HCT116 (cell line): Measurements from ENCODE around the gene RBM33. TPM values are rescaled to one million over a fixed set of nuclear protein-coding genes. Genes with fewer than 3 reads are reported as not detected.

Source experiments
- ATAC-seq: fragments of 200-7000 bp; cut with Tn5 transposase; 2 replicates; pipeline ENCODE4 v1.9.1; 2020; ENCODE audit warnings: mild to moderate bottlenecking, moderate library complexity
- BruUV-seq: library from RNA; stranded (reverse); fragments of 400-500 nt; replicated peaks from 2 replicates; lab custom pipeline; 2021; lab: Mats Ljungman, UMichigan
- CTCF ChIA-PET: fragments of 300-600 bp; sonication (Branson Sonifier 250); formaldehyde crosslinking; loops from one replicate; lab custom pipeline; 2021; ENCODE audit warnings: antibody characterized with exemption; lab: Charles Lee
- POLR2A ChIA-PET: fragments of 300-600, 350-600 bp; sonication (Branson Sonifier 250); formaldehyde crosslinking; loops from one replicate; lab custom pipeline; 2021; ENCODE audit warnings: antibody characterized with exemption; lab: Charles Lee
- RAD21 ChIA-PET, 2 experiments: fragments of 300-600 bp; sonication (Branson Sonifier 250); formaldehyde crosslinking; loops; one replicate each; lab custom pipeline; 2023; ENCODE audit warnings: low total read pairs in 2 of 2; ENCODE audit not compliant: uncharacterized antibody in 2 of 2, unreplicated experiment in 2 of 2, low non-redundant PET in 1 of 2; lab: Charles Lee
- DNase-seq: peaks from one replicate; pipeline ENCODE4 v3.0.0-alpha.2; 2010; ENCODE audit warnings: low read depth, low spot score
- H2AFZ ChIP-seq: fragments of 200-600 bp; shearing (Covaris generic), sonication (generic); 2 replicates; pipeline ENCODE4 v1.6.1; 2017; ENCODE audit warnings: low read depth, mixed run types, mixed read lengths, antibody characterized with exemption, low read length; ENCODE audit not compliant: poor library complexity, severe bottlenecking
- H3K27ac ChIP-seq: 2 replicates; pipeline ENCODE4 v1.5.1; 2012; ENCODE audit warnings: low read depth, low read length
- H3K27me3 ChIP-seq: fragments of 200-600 bp; sonication (generic); 2 replicates; pipeline ENCODE4 v1.6.1; 2016; ENCODE audit warnings: mixed run types, low read length, mixed read lengths; ENCODE audit not compliant: insufficient read depth
- H3K36me3 ChIP-seq, 2 experiments: fragments of 200-500 bp in 1 of 2; fragments of 200-600 bp in 1 of 2; sonication (Bioruptor generic) in 1 of 2; sonication (generic) in 1 of 2; 2 replicates each; pipeline versions ENCODE4 v1.5.1 to v1.6.1; 2014 to 2016; ENCODE audit warnings: low read length in 2 of 2, inconsistent platforms in 1 of 2, mixed read lengths in 1 of 2, mixed run types in 1 of 2; ENCODE audit not compliant: insufficient read depth in 2 of 2, control insufficient read depth in 1 of 2
- H3K4me1 ChIP-seq, 2 experiments: fragments of 200-600 bp in 1 of 2; sonication (generic) in 1 of 2; 2 replicates each; pipeline versions ENCODE4 v1.5.1 to v1.6.1; 2012 to 2017; ENCODE audit warnings: low read length in 2 of 2, inconsistent platforms in 1 of 2, mild to moderate bottlenecking in 1 of 2, mixed read lengths in 1 of 2, mixed run types in 1 of 2, moderate library complexity in 1 of 2; ENCODE audit not compliant: insufficient read depth in 2 of 2, control insufficient read depth in 1 of 2
- H3K4me2 ChIP-seq: fragments of 200-600 bp; sonication (generic); 2 replicates; pipeline ENCODE4 v1.6.1; 2017; ENCODE audit warnings: mixed run types, low read length, mixed read lengths
- H3K4me3 ChIP-seq, 2 experiments: fragments of 200-600 bp in 1 of 2; sonication (generic) in 1 of 2; replicated peaks in 1 of 2; 2 replicates each; pipeline ENCODE4 v1.5.1; 2011 to 2016; ENCODE audit warnings: low read length in 2 of 2, control low read depth in 1 of 2, low read depth in 1 of 2, mild to moderate bottlenecking in 1 of 2, mixed read lengths in 1 of 2, mixed run types in 1 of 2
- H3K79me2 ChIP-seq: fragments of 200-600 bp; sonication (generic); 2 replicates; pipeline ENCODE4 v1.6.1; 2017; ENCODE audit warnings: mild to moderate bottlenecking, mixed run types, low read length, moderate library complexity, mixed read lengths; ENCODE audit not compliant: insufficient read depth
- H3K9ac ChIP-seq: fragments of 200-600 bp; sonication (generic); 2 replicates; pipeline ENCODE4 v1.6.1; 2016; ENCODE audit warnings: low read length, mixed read lengths
- H3K9me2 ChIP-seq: fragments of 200-600 bp; sonication (generic), shearing (Covaris generic); 2 replicates; pipeline ENCODE4 v1.6.1; 2017; ENCODE audit warnings: mixed run types, mild to moderate bottlenecking, moderate library complexity; ENCODE audit not compliant: insufficient read depth
- H3K9me3 ChIP-seq, 2 experiments: fragments of 200-500 bp in 1 of 2; fragments of 200-600 bp in 1 of 2; sonication (Bioruptor generic) in 1 of 2; sonication (generic) in 1 of 2; 2 replicates each; pipeline ENCODE4 v1.6.1; 2014 to 2017; ENCODE audit warnings: low read length in 2 of 2, mixed read lengths in 2 of 2, inconsistent platforms in 1 of 2, low read depth in 1 of 2, mild to moderate bottlenecking in 1 of 2, mixed run types in 1 of 2, moderate library complexity in 1 of 2; ENCODE audit not compliant: control insufficient read depth in 1 of 2, insufficient read depth in 1 of 2
- H4K20me1 ChIP-seq: fragments of 200-600 bp; sonication (generic), shearing (Covaris generic); 2 replicates; pipeline ENCODE4 v1.6.1; 2017; ENCODE audit warnings: mixed run types, mild to moderate bottlenecking, moderate library complexity; ENCODE audit not compliant: insufficient read depth
- CEBPB ChIP-seq: IDR thresholded peaks from 2 replicates; pipeline ENCODE4 v1.6.1; 2012; ENCODE audit warnings: low read depth
- EZH2 ChIP-seq: fragments of 200-600 bp; sonication (generic); IDR thresholded peaks from 2 replicates; pipeline ENCODE4 v1.6.1; 2017; ENCODE audit warnings: antibody characterized with exemption, mixed run types
- FOSL1 ChIP-seq: IDR thresholded peaks from 2 replicates; pipeline ENCODE4 v1.6.1; 2012; ENCODE audit warnings: low read depth
- SIN3A ChIP-seq: IDR thresholded peaks from 2 replicates; pipeline ENCODE4 v1.6.1; 2012; ENCODE audit warnings: low read depth
- SP1 ChIP-seq: IDR thresholded peaks from 2 replicates; pipeline ENCODE4 v1.6.1; 2012; ENCODE audit warnings: low read depth
- SRF ChIP-seq: IDR thresholded peaks from 2 replicates; pipeline ENCODE4 v1.6.1; 2012; ENCODE audit warnings: low read depth
- YY1 ChIP-seq: IDR thresholded peaks from 2 replicates; pipeline ENCODE4 v1.6.1; 2011; ENCODE audit warnings: low read length, low read depth, moderate library complexity, mild to moderate bottlenecking; ENCODE audit not compliant: insufficient replicate concordance; ENCODE audit errors: extremely low read depth
- ZBTB33 ChIP-seq: IDR thresholded peaks from 2 replicates; pipeline ENCODE4 v1.6.1; 2011; ENCODE audit warnings: mild to moderate bottlenecking, low read length, moderate library complexity; ENCODE audit not compliant: insufficient replicate concordance; ENCODE audit errors: extremely low read depth
- ZFX ChIP-seq: fragments of 450-650 bp; IDR thresholded peaks from 2 replicates; pipeline ENCODE4 v1.6.1; 2017
- ZNF274 ChIP-seq: fragments of 200-500 bp; sonication (Bioruptor generic); IDR thresholded peaks from 2 replicates; pipeline ENCODE4 v1.6.1; 2014; ENCODE audit warnings: mild to moderate bottlenecking, low read depth, low read length, inconsistent platforms
- intact Hi-C: fragments of 100-400 bp; cut with micrococcal nuclease; formaldehyde crosslinking; loops from 2 replicates; pipeline ENCODE4 v1.10.0; 2022
- total RNA-seq: library from RNA; stranded (reverse); gene quantifications from one replicate; pipeline ENCODE4 v1.2.1, GENCODE V29; 2021; ENCODE audit not compliant: unreplicated experiment
- TF ChIP-seq, protein P1 (sequence below): IDR thresholded peaks from 2 replicates; pipeline ENCODE4 v1.6.1; 2012
- TF ChIP-seq, protein P2 (sequence below), 3 experiments: fragments of 200-600 bp in 1 of 3; sonication (generic) in 1 of 3; IDR thresholded peaks in 2 of 3; conservative IDR thresholded peaks in 1 of 3; 2 replicates each; pipeline ENCODE4 v1.5.1; 2012 to 2017; ENCODE audit warnings: low read depth in 2 of 3, low read length in 2 of 3, antibody characterized with exemption in 1 of 3, borderline replicate concordance in 1 of 3, control low read depth in 1 of 3, mild to moderate bottlenecking in 1 of 3, mixed read lengths in 1 of 3, mixed run types in 1 of 3, moderate library complexity in 1 of 3; ENCODE audit not compliant: insufficient read depth in 1 of 3
- TF ChIP-seq, protein P3 (sequence below): IDR thresholded peaks from 2 replicates; pipeline ENCODE4 v1.6.1; 2012; ENCODE audit warnings: low read depth

Gene RBM33
- total RNA-seq, 1 experiment from 2014 or later: 64.3 TPM

DNA sequence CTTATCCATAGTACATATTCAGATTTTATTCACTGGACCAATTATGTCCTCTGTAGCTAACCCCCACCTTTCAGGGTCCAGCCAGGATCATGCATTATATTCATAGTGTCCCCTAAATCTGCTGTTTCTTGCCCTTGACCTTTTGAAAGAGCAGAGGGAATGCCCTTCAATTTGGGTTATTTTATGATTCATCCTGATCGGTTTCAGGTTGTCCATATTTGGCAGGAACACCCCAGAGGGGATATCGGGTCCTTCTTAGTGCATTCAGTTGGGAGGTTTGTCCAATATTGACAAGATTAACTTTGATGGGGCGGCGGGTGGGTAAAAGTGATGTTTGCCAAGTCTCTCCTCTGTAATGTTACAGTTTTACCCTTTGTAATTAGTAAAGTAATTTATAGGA is 106.9 kb downstream of the RBM33 start:
- ChIA-PET CTCF (no interaction called here), RAD21 (no interaction called here), POLR2A (no interaction called here)
- Histone ChIP-seq H3K9ac (no peak overlapping the region), H3K4me2 (no peak overlapping the region), H4K20me1 (0 out of 2 replicates have a peak, but pooled peaks cover 3% of the 10 kb centered on the region), H3K36me3 (0 out of 4 replicates have a peak, but pooled peaks cover 0 to under 1% of the 10 kb centered on the region in 2 experiments), H3K79me2 (peaks cover 89% of the 10 kb centered on the region), H3K4me3 (no peak overlapping the region), H3K4me1 (no peaks in the 10 kb centered on the region), H2AFZ (no peak overlapping the region), H3K27me3 (no peaks in the 10 kb centered on the region), H3K9me3 (no peaks in the 10 kb centered on the region), H3K27ac (no peak overlapping the region), H3K9me2 (no peaks in the 10 kb centered on the region)
- no peak for DNase-seq
- intact Hi-C loops: no loop called here
- no peak for ATAC-seq
- BruUV-seq: no TSS peak
- TF ChIP-seq FOSL1: no peak
- no peak for TF ChIP-seq YY1
- no peak for TF ChIP-seq SIN3A
- no peak for TF ChIP-seq SP1
- no peak for TF ChIP-seq ZBTB33
- TF ChIP-seq CEBPB: no peak
- TF ChIP-seq EZH2: no peak
- TF ChIP-seq, protein P1, sequence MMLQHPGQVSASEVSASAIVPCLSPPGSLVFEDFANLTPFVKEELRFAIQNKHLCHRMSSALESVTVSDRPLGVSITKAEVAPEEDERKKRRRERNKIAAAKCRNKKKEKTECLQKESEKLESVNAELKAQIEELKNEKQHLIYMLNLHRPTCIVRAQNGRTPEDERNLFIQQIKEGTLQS: no peak
- TF ChIP-seq SRF: no peak
- TF ChIP-seq, protein P2, sequence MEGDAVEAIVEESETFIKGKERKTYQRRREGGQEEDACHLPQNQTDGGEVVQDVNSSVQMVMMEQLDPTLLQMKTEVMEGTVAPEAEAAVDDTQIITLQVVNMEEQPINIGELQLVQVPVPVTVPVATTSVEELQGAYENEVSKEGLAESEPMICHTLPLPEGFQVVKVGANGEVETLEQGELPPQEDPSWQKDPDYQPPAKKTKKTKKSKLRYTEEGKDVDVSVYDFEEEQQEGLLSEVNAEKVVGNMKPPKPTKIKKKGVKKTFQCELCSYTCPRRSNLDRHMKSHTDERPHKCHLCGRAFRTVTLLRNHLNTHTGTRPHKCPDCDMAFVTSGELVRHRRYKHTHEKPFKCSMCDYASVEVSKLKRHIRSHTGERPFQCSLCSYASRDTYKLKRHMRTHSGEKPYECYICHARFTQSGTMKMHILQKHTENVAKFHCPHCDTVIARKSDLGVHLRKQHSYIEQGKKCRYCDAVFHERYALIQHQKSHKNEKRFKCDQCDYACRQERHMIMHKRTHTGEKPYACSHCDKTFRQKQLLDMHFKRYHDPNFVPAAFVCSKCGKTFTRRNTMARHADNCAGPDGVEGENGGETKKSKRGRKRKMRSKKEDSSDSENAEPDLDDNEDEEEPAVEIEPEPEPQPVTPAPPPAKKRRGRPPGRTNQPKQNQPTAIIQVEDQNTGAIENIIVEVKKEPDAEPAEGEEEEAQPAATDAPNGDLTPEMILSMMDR (IDR thresholded peaks at IDR 0.05 in 2 of 3, conservative IDR thresholded peaks at IDR 0.05 in 1 of 3; ENCODE audit: borderline replicate concordance in 1 of 3, insufficient read depth in 1 of 3, low read depth in 2 of 3, low read length in 2 of 3): no peak
- no peak for TF ChIP-seq ZFX
- TF ChIP-seq, protein P3, sequence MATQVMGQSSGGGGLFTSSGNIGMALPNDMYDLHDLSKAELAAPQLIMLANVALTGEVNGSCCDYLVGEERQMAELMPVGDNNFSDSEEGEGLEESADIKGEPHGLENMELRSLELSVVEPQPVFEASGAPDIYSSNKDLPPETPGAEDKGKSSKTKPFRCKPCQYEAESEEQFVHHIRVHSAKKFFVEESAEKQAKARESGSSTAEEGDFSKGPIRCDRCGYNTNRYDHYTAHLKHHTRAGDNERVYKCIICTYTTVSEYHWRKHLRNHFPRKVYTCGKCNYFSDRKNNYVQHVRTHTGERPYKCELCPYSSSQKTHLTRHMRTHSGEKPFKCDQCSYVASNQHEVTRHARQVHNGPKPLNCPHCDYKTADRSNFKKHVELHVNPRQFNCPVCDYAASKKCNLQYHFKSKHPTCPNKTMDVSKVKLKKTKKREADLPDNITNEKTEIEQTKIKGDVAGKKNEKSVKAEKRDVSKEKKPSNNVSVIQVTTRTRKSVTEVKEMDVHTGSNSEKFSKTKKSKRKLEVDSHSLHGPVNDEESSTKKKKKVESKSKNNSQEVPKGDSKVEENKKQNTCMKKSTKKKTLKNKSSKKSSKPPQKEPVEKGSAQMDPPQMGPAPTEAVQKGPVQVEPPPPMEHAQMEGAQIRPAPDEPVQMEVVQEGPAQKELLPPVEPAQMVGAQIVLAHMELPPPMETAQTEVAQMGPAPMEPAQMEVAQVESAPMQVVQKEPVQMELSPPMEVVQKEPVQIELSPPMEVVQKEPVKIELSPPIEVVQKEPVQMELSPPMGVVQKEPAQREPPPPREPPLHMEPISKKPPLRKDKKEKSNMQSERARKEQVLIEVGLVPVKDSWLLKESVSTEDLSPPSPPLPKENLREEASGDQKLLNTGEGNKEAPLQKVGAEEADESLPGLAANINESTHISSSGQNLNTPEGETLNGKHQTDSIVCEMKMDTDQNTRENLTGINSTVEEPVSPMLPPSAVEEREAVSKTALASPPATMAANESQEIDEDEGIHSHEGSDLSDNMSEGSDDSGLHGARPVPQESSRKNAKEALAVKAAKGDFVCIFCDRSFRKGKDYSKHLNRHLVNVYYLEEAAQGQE: no peak
- TF ChIP-seq ZNF274: no peak
